NK-92 treated with Interleukin-12 subunit alpha and Interleukin-12 subunit beta, amount 100 ng/mL, for 24 hours (cell line): ENCODE measurements around the gene MAN2A1.
"Not testable (repeated sequence)": the region's sequence is repeated elsewhere in the genome, so short reads cannot be mapped to it uniquely, and the experiment has no call there.

Experiments used
- DNase-seq: peaks from one replicate; lab custom pipeline; 2025; lab: John Stamatoyannopoulos, UW

MAN2A1 gene

GRCh38 chr5:109868737-109869136 is 179.0 kb downstream of the MAN2A1 start:
- DNase-seq, result no peak

DNA sequence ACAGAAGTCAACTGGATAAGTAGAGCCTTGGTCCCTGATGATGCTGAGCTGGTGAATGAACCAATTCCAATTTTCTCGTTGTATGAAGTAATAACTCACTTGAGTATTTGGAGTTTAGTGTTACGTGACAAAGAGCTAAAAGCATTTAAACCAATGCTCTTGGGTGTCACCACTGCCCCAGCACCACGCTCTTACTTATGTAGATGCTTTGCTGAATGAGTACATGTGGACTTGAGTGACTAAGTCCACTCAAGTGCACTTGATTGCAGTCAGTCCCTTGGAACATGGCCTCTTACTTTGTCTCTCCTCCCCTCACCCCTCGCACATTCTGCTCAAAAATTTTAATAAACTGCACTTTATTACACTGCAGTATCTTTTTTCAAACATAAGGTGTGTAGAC is 184.0 kb downstream of the MAN2A1 start:
- no peak for DNase-seq

DNA sequence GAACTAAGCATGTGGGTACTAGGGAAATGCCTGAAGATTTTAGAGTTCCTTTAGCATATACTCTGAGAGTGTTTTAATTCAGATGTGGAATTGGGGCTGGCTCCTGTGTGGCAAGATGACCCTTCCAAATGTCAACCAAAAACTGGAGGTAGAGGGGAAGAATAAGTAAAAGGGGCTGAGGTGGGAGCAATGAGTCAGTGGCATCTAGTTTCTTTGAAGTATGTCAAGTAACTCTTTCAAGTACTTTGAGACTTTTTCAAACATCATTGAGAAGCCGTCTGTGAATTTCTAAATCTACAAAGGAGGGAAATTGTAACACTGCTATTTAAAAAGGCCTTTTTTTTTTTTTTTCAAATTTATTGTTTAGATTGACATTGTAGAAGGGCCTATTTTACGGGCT is 184.4 kb downstream of the MAN2A1 start:
- DNase-seq, result no peak

DNA sequence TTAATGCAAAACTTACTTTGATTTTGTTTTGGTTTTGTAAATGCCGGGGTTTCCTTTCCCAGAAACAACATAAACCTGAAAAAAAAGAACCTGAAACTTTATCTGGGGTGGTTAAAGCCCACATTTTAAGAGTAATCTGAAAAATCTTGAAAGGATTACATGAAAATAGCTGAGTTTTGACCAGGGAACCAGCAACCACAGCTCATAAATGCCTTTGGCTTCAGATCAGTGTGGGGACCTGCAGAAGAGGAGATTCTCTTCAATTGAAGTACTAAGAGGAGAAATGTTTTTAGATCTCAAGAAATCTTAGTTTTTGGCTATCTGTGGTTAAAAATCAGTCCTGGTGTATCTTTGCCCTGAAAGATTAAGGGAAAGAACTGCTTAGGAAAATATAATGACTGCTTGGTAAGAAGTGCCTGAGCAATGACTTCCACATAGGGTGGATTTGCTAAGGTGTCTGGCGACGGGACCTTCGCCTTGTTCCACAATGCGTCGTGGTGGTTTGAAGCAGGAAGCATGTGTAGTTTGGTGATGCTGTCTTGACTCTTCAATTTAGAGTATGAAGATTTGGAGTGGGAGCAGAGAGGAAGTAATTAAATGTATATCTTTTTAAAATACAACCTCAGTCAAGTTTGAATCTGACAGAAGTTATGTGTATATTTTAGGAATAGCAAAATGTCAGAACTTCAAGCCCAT is 186.5 kb downstream of the MAN2A1 start:
- DNase-seq, result no peak

DNA sequence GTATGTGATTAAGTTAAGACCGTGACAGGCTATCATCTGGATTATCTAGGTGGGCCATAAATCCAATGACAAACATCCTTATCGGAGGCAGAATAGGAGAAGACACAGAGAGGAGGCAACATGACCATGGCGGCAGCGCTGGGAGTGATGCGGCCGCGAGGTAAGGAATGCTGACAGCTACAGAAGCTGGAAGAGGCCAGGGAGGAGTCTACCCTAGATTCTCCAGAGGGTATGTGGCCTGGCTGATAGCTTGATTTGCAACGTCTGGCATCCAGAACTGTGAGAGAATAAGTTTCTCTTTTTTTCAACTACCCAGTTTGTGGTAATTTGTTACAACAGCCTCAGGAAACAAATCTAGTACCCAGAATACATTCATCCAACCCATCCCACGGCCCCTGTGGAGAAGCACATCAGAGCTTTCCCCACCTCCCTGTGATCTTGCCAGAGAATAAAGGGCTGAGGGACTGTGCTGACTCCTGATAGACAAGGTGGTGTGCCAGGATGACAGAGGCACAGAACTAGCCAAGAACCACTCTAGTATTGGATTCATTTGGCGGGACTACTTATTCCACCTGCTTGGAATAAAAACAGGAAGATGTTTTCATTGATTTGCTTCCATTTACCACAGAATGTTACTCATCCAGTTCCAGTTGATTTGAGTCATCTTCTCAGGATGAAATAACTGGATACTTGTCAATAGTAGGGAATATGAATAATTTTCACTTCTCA is 187.4 kb downstream of the MAN2A1 start:
- DNase-seq, result no peak

DNA sequence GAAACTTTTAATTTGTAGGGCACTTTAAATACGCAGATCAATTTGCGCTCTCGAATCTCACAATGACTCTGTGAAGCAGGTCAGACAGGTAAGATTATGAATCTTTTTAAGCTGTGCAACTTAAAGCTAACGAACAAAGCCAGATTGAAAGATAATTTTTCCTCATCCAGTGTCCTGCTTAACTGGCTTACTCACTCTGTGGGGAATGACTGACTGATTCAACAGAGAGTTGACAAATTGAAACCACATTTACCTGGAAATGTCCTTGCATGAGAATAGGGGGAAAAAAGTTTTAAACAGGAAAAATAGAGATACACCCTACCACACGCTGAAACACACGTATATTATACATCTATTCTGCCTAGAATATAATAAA is 187.9 kb downstream of the MAN2A1 start:
- no peak for DNase-seq

GRCh38 chr5:109878887-109879286 is 189.2 kb downstream of the MAN2A1 start:
- no peak for DNase-seq

- no peak for DNase-seq
These were observed 191.4 kb downstream of the MAN2A1 start for GRCh38 chr5:109880907-109881685.

GRCh38 chr5:109882546-109882945 is 192.8 kb downstream of the MAN2A1 start:
- DNase-seq, result no peak

DNA sequence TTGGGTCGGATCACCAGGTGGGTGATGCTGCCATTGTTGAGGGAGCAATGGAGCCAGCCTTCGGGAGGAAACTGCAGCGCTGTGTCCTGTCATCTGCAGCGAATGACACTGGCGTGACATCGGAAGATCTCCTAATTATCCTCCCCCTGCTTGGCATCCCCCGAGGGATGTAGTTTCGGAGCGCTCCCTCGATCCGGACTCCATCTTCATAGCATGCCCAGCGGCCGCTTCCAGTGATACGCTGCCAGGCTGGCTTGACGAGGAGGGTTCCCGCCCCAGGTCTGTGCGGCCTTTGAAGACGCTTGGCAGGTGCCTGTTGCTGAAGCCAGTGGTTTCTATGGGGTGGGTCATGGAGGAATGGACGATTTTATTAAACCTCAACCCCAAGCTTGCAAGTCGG is 194.9 kb downstream of the MAN2A1 start:
- no peak for DNase-seq

DNA sequence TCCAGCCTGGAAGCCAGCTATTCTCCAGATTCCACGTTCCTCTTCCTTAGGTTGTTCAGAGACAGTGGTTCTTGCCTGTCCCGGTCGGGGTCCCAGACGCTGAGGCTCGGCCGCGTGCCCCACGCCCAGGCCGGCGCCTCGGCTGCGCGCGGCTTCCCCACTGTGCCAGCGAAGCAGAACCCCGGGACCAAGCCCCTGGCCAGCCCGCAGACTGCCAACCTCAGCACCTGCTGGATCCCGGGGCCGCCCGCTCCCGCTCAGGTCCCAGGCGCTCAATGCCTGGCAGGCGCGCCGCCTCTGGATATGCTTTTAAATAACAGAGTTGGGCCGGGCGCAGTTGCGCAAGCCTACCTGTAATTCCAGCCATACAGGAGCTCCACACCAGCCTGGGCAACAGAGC is 195.5 kb downstream of the MAN2A1 start:
- DNase-seq, result no peak

- DNase-seq, result no peak
These were observed 199.3 kb downstream of the MAN2A1 start for GRCh38 chr5:109888989-109889388.

GRCh38 chr5:109893271-109893670 is 203.5 kb downstream of the MAN2A1 start:
- DNase-seq, result not testable (repeated sequence)

- no peak for DNase-seq
These were observed 208.8 kb downstream of the MAN2A1 start for GRCh38 chr5:109898269-109899162.

DNA sequence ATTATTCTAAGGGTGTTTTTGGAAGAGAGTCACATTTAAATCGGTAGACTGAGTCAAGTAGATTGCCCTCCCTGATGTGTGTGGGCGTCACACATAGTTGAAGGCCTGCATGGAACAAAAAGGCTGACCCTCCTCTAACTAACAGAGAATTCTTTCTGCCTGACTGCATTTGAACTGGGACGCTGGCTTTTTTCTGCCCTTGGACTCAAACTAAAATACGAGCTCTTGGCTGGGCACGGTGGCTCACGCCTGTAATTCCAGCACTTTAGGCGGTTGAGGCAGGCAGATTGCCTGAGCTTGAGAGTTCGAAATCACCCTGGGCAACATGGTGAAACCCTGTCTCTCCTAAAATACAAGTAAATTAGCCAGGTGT is 209.4 kb downstream of the MAN2A1 start:
- DNase-seq, result no peak

GRCh38 chr5:109900461-109900860 is 210.7 kb downstream of the MAN2A1 start:
- no peak for DNase-seq

- DNase-seq, result no peak
These were observed 211.3 kb downstream of the MAN2A1 start for GRCh38 chr5:109900911-109901627.

DNA sequence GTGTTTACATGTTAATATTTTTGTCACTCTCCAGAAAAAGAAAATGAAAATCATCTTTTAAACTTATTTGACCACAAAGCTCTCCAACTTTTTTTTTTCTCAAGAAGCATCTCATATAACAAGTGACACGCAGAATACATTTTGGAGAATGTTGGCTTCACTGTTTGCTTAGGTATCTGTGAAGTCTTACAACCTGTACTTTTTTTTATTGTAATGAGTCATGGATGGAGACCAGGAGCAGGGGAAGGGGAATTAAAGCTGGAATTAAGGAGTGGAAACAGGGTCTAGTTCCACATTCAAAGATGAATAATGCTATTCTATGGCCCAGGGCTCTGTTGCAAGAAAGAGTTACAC is 211.9 kb downstream of the MAN2A1 start:
- DNase-seq, result no peak

DNA sequence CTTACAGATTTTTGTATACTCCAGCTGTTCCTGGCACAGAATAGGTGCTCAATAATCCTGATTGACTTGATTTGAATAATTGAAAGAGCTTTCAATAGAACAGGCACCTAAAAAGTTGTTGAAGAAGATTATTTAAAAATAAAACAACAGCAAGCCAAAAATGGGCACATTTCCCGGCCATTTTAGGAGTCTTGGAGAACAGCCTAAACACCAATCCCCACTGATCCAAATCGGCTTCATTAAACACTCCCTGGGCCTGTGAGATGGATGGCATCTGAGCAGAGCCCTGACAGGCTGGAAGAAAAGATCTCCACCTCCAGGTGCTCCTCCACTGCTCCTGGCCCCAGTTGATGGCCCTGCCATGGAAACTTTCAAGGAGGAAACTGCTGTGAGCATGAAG is 213.3 kb downstream of the MAN2A1 start:
- DNase-seq, result no peak

GRCh38 chr5:109905906-109906305 is 216.2 kb downstream of the MAN2A1 start:
- DNase-seq, result no peak

DNA sequence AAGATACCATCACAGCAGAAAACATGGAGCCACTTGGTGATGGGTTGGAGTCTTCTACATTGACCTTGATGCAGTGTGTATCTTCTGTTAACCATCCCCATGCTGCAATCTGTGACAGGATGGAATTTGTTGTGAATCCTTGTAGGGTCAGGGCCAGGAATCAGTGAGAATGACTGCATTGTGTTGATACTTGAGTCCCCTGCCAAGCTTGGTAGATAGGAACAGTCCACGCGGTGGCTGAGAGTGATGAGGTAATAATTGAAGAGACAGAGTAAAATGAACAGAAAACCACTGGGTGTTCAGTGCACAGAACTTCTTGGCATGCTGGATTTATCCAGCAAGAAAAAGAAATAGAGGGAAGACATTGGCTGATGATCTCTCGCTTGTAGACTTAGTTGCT is 217.5 kb downstream of the MAN2A1 start:
- DNase-seq, result no peak

- DNase-seq, result no peak
These were observed 218.0 kb downstream of the MAN2A1 start for GRCh38 chr5:109907731-109908130.
